IMR-90 (cell line): ENCODE measurements around the gene PSD2. TPM values are rescaled to one million over a fixed set of nuclear protein-coding genes. Genes with fewer than 3 reads are reported as not detected.

Source experiments
- ATAC-seq: fragments of 200-7000 bp; cut with Tn5 transposase; 2 replicates; pipeline ENCODE4 v1.9.1; 2020; ENCODE audit warnings: low read depth, mild to moderate bottlenecking, moderate library complexity
- BruUV-seq: library from RNA; stranded (reverse); fragments of 400-500 nt; replicated peaks from 2 replicates; lab custom pipeline; 2021; lab: Mats Ljungman, UMichigan
- CTCF ChIA-PET: fragments of 300-600 bp; formaldehyde crosslinking; extraction: SDS; loops from one replicate; lab custom pipeline; 2021; ENCODE audit warnings: antibody characterized with exemption; lab: Yijun Ruan, JAX
- POLR2A ChIA-PET: fragments of 300-600 bp; sonication (Branson Sonifier 250); formaldehyde crosslinking; loops from one replicate; lab custom pipeline; 2022; ENCODE audit warnings: antibody characterized with exemption; ENCODE audit not compliant: unreplicated experiment; lab: Charles Lee
- DNase-seq: peaks from one replicate; pipeline ENCODE4 v3.0.0; 2013
- H2AFZ ChIP-seq: replicated peaks from 2 replicates; pipeline ENCODE3; 2013; ENCODE audit warnings: low read length, mild to moderate bottlenecking; ENCODE audit not compliant: poor library complexity
- H2AK5ac ChIP-seq: 2 replicates; pipeline ENCODE4 v1.6.1; 2013; ENCODE audit warnings: low read depth, low read length, inconsistent platforms
- H2AK9ac ChIP-seq: replicated peaks from 2 replicates; pipeline ENCODE3; 2013; ENCODE audit warnings: mild to moderate bottlenecking, low read depth, low read length, moderate library complexity; ENCODE audit not compliant: poor library complexity
- H2BK120ac ChIP-seq: 2 replicates; pipeline ENCODE4 v1.6.1; 2013; ENCODE audit warnings: low read depth, low read length, inconsistent platforms
- H2BK15ac ChIP-seq: 3 replicates; pipeline ENCODE4 v1.6.1; 2013; ENCODE audit warnings: low read depth, low read length, inconsistent platforms
- H2BK20ac ChIP-seq: 2 replicates; pipeline ENCODE4 v1.6.1; 2013; ENCODE audit warnings: low read depth, mild to moderate bottlenecking, inconsistent platforms, low read length, moderate library complexity
- H2BK5ac ChIP-seq: 2 replicates; pipeline ENCODE4 v1.6.1; 2013; ENCODE audit warnings: mild to moderate bottlenecking, low read depth, low read length, inconsistent platforms; ENCODE audit not compliant: poor library complexity, severe bottlenecking
- H3K14ac ChIP-seq: replicated peaks from 2 replicates; pipeline ENCODE4 v1.6.1; 2013; ENCODE audit warnings: low read depth, low read length, inconsistent platforms
- H3K18ac ChIP-seq: 2 replicates; pipeline ENCODE4 v1.6.1; 2013; ENCODE audit warnings: low read depth, low read length, control low read depth
- H3K23ac ChIP-seq: 2 replicates; pipeline ENCODE4 v1.6.1; 2013; ENCODE audit warnings: low read depth, low read length, inconsistent platforms
- H3K27ac ChIP-seq: 2 replicates; pipeline ENCODE4 v1.5.1; 2013; ENCODE audit warnings: mild to moderate bottlenecking, control low read depth, low read length; ENCODE audit not compliant: insufficient read depth
- H3K27me3 ChIP-seq: 2 replicates; pipeline ENCODE4 v1.6.1; 2013; ENCODE audit warnings: low read length; ENCODE audit not compliant: control insufficient read depth, insufficient read depth
- H3K36me3 ChIP-seq: 2 replicates; pipeline ENCODE4 v1.6.1; 2013; ENCODE audit warnings: low read length, mixed read lengths; ENCODE audit not compliant: control insufficient read depth, insufficient read depth
- H3K4ac ChIP-seq: 2 replicates; pipeline ENCODE4 v1.6.1; 2013; ENCODE audit warnings: low read depth, low read length, inconsistent platforms
- H3K4me1 ChIP-seq: 2 replicates; pipeline ENCODE4 v1.6.1; 2013; ENCODE audit warnings: low read length, mixed read lengths; ENCODE audit not compliant: control insufficient read depth, insufficient read depth
- H3K4me2 ChIP-seq: 2 replicates; pipeline ENCODE4 v1.6.1; 2013; ENCODE audit warnings: low read depth, mild to moderate bottlenecking, control low read depth, low read length, moderate library complexity
- H3K4me3 ChIP-seq: 2 replicates; pipeline ENCODE4 v1.5.1; 2013; ENCODE audit warnings: low read depth, mild to moderate bottlenecking, control low read depth, low read length, moderate library complexity; ENCODE audit not compliant: insufficient read depth
- H3K56ac ChIP-seq: 2 replicates; pipeline ENCODE4 v1.6.1; 2013; ENCODE audit warnings: low read length, inconsistent platforms; ENCODE audit not compliant: insufficient read depth; ENCODE audit errors: extremely low read depth
- H3K79me1 ChIP-seq, 2 experiments: 2 replicates each; pipeline ENCODE4 v1.6.1; 2013; ENCODE audit warnings: low read length in 2 of 2, inconsistent platforms in 1 of 2, low read depth in 1 of 2
- H3K9ac ChIP-seq: 2 replicates; pipeline ENCODE4 v1.6.1; 2013; ENCODE audit warnings: low read depth, low read length, control low read depth
- H3K9me1 ChIP-seq: 2 replicates; pipeline ENCODE4 v1.6.1; 2013; ENCODE audit warnings: low read length, inconsistent platforms; ENCODE audit not compliant: insufficient read depth
- H3K9me3 ChIP-seq: 2 replicates; pipeline ENCODE4 v1.6.1; 2013; ENCODE audit warnings: low read length; ENCODE audit not compliant: control insufficient read depth, insufficient read depth
- H4K20me1 ChIP-seq: 2 replicates; pipeline ENCODE4 v1.6.1; 2013; ENCODE audit warnings: low read length, inconsistent platforms; ENCODE audit not compliant: insufficient read depth
- H4K5ac ChIP-seq: 2 replicates; pipeline ENCODE4 v1.6.1; 2013; ENCODE audit warnings: mild to moderate bottlenecking, low read depth, low read length, control low read depth
- H4K8ac ChIP-seq, 2 experiments: 2 replicates each; pipeline ENCODE4 v1.6.1; 2013; ENCODE audit warnings: low read depth in 2 of 2, low read length in 2 of 2, control low read depth in 1 of 2, inconsistent platforms in 1 of 2
- H4K91ac ChIP-seq: 2 replicates; pipeline ENCODE4 v1.6.1; 2013; ENCODE audit warnings: low read depth, low read length, inconsistent platforms; ENCODE audit not compliant: insufficient read depth
- BHLHE40 ChIP-seq: fragments of 150-350 bp; IDR thresholded peaks from 2 replicates; pipeline ENCODE4 v1.6.1; 2016; ENCODE audit warnings: mild to moderate bottlenecking, low read depth, low read length
- CEBPB ChIP-seq: IDR thresholded peaks from 2 replicates; pipeline ENCODE4 v1.6.1; 2012; ENCODE audit warnings: low read depth, low read length, improper control_type of control experiment
- CHD1 ChIP-seq: IDR thresholded peaks from 2 replicates; pipeline ENCODE4 v1.6.1; 2012; ENCODE audit warnings: low read depth, low read length, improper control_type of control experiment
- CTCF ChIP-seq: conservative IDR thresholded peaks from 2 replicates; pipeline ENCODE4 v1.5.1; 2012; ENCODE audit warnings: mild to moderate bottlenecking, low read depth, low read length, improper control_type of control experiment
- ELK1 ChIP-seq: fragments of 150-350 bp; IDR thresholded peaks from 2 replicates; pipeline ENCODE4 v1.6.1; 2016; ENCODE audit warnings: low read depth, mild to moderate bottlenecking, low read length, moderate library complexity, borderline replicate concordance
- FOS ChIP-seq: fragments of 150-350 bp; IDR thresholded peaks from 2 replicates; pipeline ENCODE4 v1.6.1; 2016; ENCODE audit warnings: low read depth, low read length
- MAFK ChIP-seq: IDR thresholded peaks from 2 replicates; pipeline ENCODE4 v1.6.1; 2012; ENCODE audit warnings: low read depth, low read length, improper control_type of control experiment
- MAZ ChIP-seq: IDR thresholded peaks from 2 replicates; pipeline ENCODE4 v1.6.1; 2012; ENCODE audit warnings: low read depth, mild to moderate bottlenecking, low read length, improper control_type of control experiment, moderate library complexity, borderline replicate concordance
- MXI1 ChIP-seq: IDR thresholded peaks from 2 replicates; pipeline ENCODE4 v1.6.1; 2012; ENCODE audit warnings: low read depth, mild to moderate bottlenecking, low read length, moderate library complexity, borderline replicate concordance
- NFE2L2 ChIP-seq: fragments of 150-350 bp; IDR thresholded peaks from 2 replicates; pipeline ENCODE4 v1.6.1; 2016; ENCODE audit warnings: low read depth, mild to moderate bottlenecking, low read length
- POLR2A ChIP-seq: IDR thresholded peaks from 2 replicates; pipeline ENCODE4 v1.6.1; 2012; ENCODE audit warnings: mild to moderate bottlenecking, low read depth, low read length
- RAD21 ChIP-seq: IDR thresholded peaks from 2 replicates; pipeline ENCODE4 v1.6.1; 2012; ENCODE audit warnings: low read length, improper control_type of control experiment
- RCOR1 ChIP-seq: IDR thresholded peaks from 2 replicates; pipeline ENCODE4 v1.6.1; 2012; ENCODE audit warnings: mild to moderate bottlenecking, low read length, improper control_type of control experiment; ENCODE audit not compliant: insufficient replicate concordance
- RFX5 ChIP-seq: IDR thresholded peaks from 2 replicates; pipeline ENCODE4 v1.8.0; 2012; ENCODE audit warnings: low read depth, mild to moderate bottlenecking, low read length, moderate library complexity
- SMC3 ChIP-seq: fragments of 150-350 bp; IDR thresholded peaks from 2 replicates; pipeline ENCODE4 v1.6.1; 2016; ENCODE audit warnings: low read depth, mild to moderate bottlenecking, antibody characterized with exemption, low read length, moderate library complexity
- USF2 ChIP-seq: fragments of 150-350 bp; IDR thresholded peaks from 2 replicates; pipeline ENCODE4 v1.6.1; 2017; ENCODE audit warnings: mild to moderate bottlenecking, antibody characterized with exemption, low read length, low read depth
- WGBS, 2 experiments: methylation state at CpG; one replicate each; pipeline versions ENCODE4 v1.1.5 to v1.1.7; 2013; ENCODE audit warnings: missing lambda C conversion rate in 2 of 2; ENCODE audit not compliant: insufficient read length in 1 of 2; ENCODE audit errors: extremely low coverage in 2 of 2; 5-methylcytosine and 5-hydroxymethylcytosine counted together
- dilution Hi-C: fragments of 300-500 bp; cut with HindIII; formaldehyde crosslinking; loops from one replicate; pipeline ENCODE4 v1.14.3; 2018; ENCODE audit warnings: low sequenced_read_pairs; ENCODE audit not compliant: unreplicated experiment
- in situ Hi-C: fragments of 300-500 bp; cut with MboI; formaldehyde crosslinking; loops from 3 replicates; pipeline ENCODE4 v1.14.3; 2019; ENCODE audit warnings: low sequenced_read_pairs, inconsistent platforms, mixed read lengths
- intact Hi-C: fragments of 100-400 bp; cut with micrococcal nuclease; formaldehyde crosslinking; loops from 2 replicates; pipeline ENCODE4 v1.10.0; 2022
- polyA plus RNA-seq, 3 experiments: library from polyadenylated mRNA; depleted of rRNA; stranded (reverse); fragments of >200 nt; gene quantifications; 2 replicates each; pipeline ENCODE4 v1.2.3, GENCODE V29; 2012; ENCODE audit warnings: low replicate concordance in 1 of 3
- total RNA-seq: library from RNA; depleted of rRNA; stranded (reverse); fragments of >200 nt; gene quantifications from 2 replicates; pipeline ENCODE4 v1.2.3, GENCODE V29; 2012

Gene PSD2
- total and polyA plus RNA-seq, 2 of the 4 experiments (the other 2 are of a cell fraction), result 0.05 TPM; not detected in 1

- Histone ChIP-seq H3K9me1 (no peaks in the 10 kb centered on the region), H3K23ac (no peak overlapping the region), H2AK9ac (no peak overlapping the region), H3K27me3 (peaks cover 39% of the 10 kb centered on the region), H2BK5ac (no peak overlapping the region), H3K4me2 (no peak overlapping the region), H2BK20ac (no peak overlapping the region), H3K18ac (no peak overlapping the region), H3K9me3 (no peaks in the 10 kb centered on the region), H3K4me1 (no peaks in the 10 kb centered on the region), H3K36me3 (no peaks in the 10 kb centered on the region), H4K91ac (no peak overlapping the region), H3K4me3 (no peak overlapping the region), H3K14ac (no peak overlapping the region), H3K27ac (no peak overlapping the region), H4K20me1 (no peaks in the 10 kb centered on the region; the same call in 1 of the 2 replicates), H4K5ac (no peak overlapping the region), H2BK120ac (no peak overlapping the region), H3K56ac (no peak overlapping the region), H3K79me1 (no peaks in the 10 kb centered on the region), H2AFZ (no peak overlapping the region), H2BK15ac (no peak overlapping the region), H3K4ac (no peak overlapping the region), H2AK5ac (no peak overlapping the region), H3K9ac (no peak overlapping the region), H4K8ac (no peak overlapping the region)
- dilution Hi-C loops, result no loop called here
- no TSS peak for BruUV-seq
- DNase-seq (no peak), ATAC-seq (no peak)
- in situ Hi-C loops, result no loop called here
- ChIA-PET CTCF (no interaction called here), POLR2A (no interaction called here)
- intact Hi-C loops, result no loop called here
- WGBS, 2 experiments, result no CpG with 5 or more reads among the region's 8 CpGs
- TF ChIP-seq CEBPB, result no peak
- no peak for TF ChIP-seq MAFK
- no peak for TF ChIP-seq BHLHE40
- no peak for TF ChIP-seq MAZ
- no peak for TF ChIP-seq ELK1
- no peak for TF ChIP-seq POLR2A
- TF ChIP-seq RAD21, result no peak
- TF ChIP-seq NFE2L2, result no peak
- TF ChIP-seq FOS, result no peak
- no peak for TF ChIP-seq RFX5
- TF ChIP-seq SMC3, result no peak
- no peak for TF ChIP-seq MXI1
- no peak for TF ChIP-seq USF2
- TF ChIP-seq CHD1, result no peak
- TF ChIP-seq RCOR1, result no peak
- TF ChIP-seq CTCF, result no peak
Measured at GRCh38 chr5:139828207-139828895, 32.7 kb downstream of the PSD2 start.
